HL-60/S4 (cell line): ENCODE measurements around the gene UNC5C.

ENCODE experiments used
- in situ Hi-C: fragments of 300-500 bp; cut with MboI; formaldehyde crosslinking; loops from 2 replicates; pipeline ENCODE4 v1.14.3; 2022; ENCODE audit warnings: low sequenced_read_pairs

UNC5C gene

GRCh38 chr4:95410387-95410977 is 138.3 kb downstream of the UNC5C start:
- in situ Hi-C loops: no loop called here

- in situ Hi-C loops: no loop called here
Observed at GRCh38 chr4:95409750-95410149, 139.0 kb downstream of the UNC5C start.

- in situ Hi-C loops: no loop called here
Observed at GRCh38 chr4:95409127-95409526, 139.6 kb downstream of the UNC5C start.

GRCh38 chr4:95402299-95402698 is 146.5 kb downstream of the UNC5C start:
- in situ Hi-C loops: no loop called here

GRCh38 chr4:95398217-95398616 is 150.6 kb downstream of the UNC5C start:
- in situ Hi-C loops: no loop called here

GRCh38 chr4:95394752-95395306 is 153.9 kb downstream of the UNC5C start:
- in situ Hi-C loops: no loop called here

GRCh38 chr4:95393821-95394220 is 155.0 kb downstream of the UNC5C start:
- in situ Hi-C loops: no loop called here

GRCh38 chr4:95388911-95389310 is 159.9 kb downstream of the UNC5C start:
- in situ Hi-C loops: no loop called here

GRCh38 chr4:95387719-95388118 is 161.1 kb downstream of the UNC5C start:
- in situ Hi-C loops: no loop called here

GRCh38 chr4:95386410-95386809 is 162.4 kb downstream of the UNC5C start:
- in situ Hi-C loops: no loop called here

- in situ Hi-C loops: no loop called here
Observed at GRCh38 chr4:95381843-95382580, 166.8 kb downstream of the UNC5C start.

- in situ Hi-C loops: no loop called here
Observed at GRCh38 chr4:95379633-95380032, 169.1 kb downstream of the UNC5C start.

GRCh38 chr4:95377366-95377900 is 171.3 kb downstream of the UNC5C start:
- in situ Hi-C loops: no loop called here

GRCh38 chr4:95371476-95372224 is 177.1 kb downstream of the UNC5C start:
- in situ Hi-C loops: no loop called here

- in situ Hi-C loops: no loop called here
Observed at GRCh38 chr4:95367824-95368223, 180.9 kb downstream of the UNC5C start.

GRCh38 chr4:95363966-95364365 is 184.8 kb downstream of the UNC5C start:
- in situ Hi-C loops: no loop called here

GRCh38 chr4:95363559-95363925 is 185.2 kb downstream of the UNC5C start:
- in situ Hi-C loops: no loop called here

GRCh38 chr4:95362906-95363558 is 185.7 kb downstream of the UNC5C start:
- in situ Hi-C loops: no loop called here

- in situ Hi-C loops: no loop called here
Observed at GRCh38 chr4:95362066-95362465, 186.7 kb downstream of the UNC5C start.

GRCh38 chr4:95361696-95361965 is 187.1 kb downstream of the UNC5C start:
- in situ Hi-C loops: no loop called here
